Measurements from ENCODE around the gene EGLN3.

- TF ChIP-seq CTCF (IDR thresholded peaks at IDR 0.05 in 4 of 5, conservative IDR thresholded peaks at IDR 0.05 in 1 of 5) (no peak), POLR2A (IDR thresholded peaks at IDR 0.05) (no peak)
Measured at GRCh38 chr14:33922125-33922524, 28.7 kb downstream of the EGLN3 start.
